Medulla oblongata (tissue), 1 donor: ENCODE results near the gene RIPOR3.
"Not testable (repeated sequence)": the region's sequence is repeated elsewhere in the genome, so short reads cannot be mapped to it uniquely, and the experiment has no call there.

Source experiments
- DNase-seq: peaks from one replicate; pipeline ENCODE4 v3.0.0-alpha.2; 2015; ENCODE audit errors: extremely low spot score

Gene RIPOR3

DNA sequence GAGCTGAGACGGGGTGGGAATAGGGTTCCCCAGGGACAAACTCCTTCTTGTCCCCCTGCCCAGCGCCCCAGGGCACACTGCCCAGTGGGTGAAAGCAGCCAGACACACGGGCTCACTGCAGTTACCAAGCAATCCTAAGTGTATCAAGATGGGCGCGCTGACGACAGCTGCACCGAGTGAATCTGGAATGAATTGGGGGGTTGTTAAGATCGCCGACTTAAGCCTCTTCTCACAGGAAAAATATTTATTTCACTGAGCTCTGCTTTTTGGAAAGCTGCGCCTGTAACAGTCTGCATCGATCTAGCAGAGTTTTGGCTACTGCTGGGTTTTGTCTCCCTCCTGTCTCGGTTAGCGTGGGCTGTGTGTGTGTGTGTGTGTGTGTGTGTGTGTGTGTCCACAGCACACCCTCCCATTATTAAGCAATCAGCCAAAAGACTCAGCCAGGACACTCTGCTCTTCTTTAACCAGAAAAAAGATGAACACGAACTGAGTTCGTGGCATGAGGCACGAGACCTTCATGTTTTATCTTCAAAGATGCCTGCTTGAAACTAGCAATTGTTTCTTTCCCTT, 35.9 kb downstream of the RIPOR3 start:
- DNase-seq: peak; percentile 51

DNA sequence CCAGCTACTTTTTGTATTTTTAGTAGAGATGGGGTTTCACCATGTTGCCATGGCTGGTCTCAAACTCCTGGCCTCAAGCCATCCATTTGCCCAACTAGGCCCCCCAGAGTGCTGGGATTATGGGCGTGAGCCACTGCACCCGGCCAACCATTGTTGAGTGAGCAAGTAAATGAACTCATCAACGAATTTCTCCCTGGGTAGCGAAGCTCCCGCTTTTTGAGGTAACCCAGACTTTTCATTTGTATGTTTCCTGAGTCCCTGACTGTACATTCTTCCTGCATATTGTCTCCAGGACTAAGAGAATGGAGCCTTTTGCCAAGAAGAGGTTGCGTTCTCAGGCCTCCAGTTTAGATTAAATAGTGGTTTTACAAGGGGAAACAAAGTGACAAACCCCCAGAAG, 36.4 kb downstream of the RIPOR3 start:
- no peak for DNase-seq

DNA sequence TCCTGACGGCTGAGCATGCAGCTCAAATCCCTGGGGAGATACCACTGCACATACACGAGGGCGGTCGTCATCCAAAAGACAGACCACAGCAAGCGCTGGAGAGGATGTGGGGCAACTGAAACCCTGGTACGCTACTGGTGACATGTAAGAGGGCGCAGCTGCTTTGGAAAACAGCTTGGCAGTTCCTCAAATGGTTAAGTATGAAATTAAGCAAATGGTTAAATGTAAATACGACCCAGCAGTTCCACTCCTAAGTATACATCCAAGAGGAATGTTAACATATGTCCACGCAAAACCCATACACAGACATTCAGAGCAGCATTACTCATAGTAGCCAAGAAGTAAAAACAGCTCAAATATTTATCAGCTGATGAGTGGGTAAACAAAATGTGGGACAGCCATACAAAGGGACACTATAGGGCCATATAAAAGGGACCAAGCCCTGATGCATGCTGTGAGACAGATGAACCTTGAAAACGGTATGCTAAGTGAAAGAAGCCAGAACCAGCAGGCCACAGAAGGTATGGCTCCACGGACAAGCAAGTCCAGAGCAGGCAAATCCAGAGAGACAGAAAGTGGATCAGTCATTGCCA, 38.5 kb downstream of the RIPOR3 start:
- DNase-seq: no peak

DNA sequence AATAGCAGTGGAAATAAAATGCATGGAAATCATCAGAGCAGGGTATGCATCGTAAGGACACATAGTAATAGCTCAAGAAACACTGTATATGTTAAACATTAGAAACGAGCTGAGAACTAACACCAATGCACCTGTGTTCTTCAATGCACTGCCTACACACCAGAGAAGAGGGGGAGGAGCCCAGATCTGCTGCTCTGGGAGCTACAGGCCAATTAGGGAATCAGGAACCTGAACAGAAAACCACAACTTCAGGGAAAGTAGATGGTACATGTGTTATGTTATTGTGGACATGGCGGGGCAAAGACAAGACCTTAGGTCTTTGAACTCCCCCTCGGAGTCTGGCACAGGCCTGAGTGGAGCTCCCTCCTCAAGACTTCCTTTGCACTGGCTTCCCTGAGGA, 39.7 kb downstream of the RIPOR3 start:
- no peak for DNase-seq

DNA sequence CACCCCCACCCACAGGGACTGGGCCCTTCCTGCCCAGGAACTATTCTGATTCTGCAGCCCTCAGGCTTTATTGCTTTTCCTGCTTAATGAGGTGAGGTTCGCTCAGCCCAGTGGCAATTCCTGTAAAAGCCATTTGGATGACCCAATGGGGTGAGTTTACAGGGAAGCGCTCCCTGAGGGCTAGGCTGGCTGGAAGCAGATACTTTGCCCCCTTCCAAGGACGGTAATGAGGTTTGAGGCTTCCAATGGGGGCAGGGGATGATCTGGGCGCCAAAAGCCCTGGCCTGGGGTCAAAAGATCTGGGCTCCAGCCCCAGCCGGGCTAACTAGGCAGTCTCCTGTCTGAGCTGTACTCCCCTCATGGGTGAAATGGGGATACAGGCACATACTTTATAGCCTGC, 41.8 kb downstream of the RIPOR3 start:
- no peak for DNase-seq

DNA sequence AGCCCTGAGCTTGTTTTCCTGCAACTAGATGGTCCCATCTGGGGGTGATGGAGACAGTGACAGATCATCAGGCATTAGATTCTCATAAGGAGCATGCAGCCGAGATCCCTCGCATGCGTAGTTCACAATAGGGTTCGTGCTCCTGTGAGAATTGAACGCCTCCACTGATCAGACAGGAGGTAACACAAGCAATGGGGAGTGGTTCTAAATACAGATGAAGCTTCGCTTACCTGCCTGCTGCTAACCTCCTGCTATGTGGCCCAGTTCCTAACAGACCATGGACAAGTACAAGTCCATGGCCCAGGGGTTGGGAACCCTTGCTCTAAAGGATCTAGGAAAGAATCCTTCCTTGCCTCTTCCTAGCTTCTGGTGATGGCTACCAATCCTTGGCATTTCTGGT, 42.7 kb downstream of the RIPOR3 start:
- DNase-seq: no peak

DNA sequence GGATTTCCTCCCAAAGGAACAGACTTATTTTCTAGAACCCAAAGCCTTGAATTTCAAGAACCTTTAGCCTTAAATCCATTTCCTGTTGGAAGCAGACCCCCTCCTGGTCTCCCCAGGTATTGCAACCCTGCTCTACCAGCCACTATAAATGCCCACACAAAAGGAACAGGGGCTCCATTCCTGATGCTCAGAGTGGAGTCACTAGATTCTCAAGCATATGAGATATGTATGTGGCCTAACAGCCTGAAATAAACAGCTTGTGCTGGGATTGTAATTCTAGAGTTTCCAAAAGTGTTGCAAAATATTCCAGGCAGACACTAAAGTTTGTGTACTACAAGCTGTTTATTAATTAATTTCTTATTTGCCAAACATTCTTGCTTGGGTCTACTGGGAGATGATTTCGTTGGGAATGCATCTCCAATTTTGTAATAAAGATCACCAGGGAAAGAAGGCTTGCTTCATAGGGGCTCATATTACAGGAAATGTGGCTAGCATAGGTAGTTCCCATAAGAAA, 44.8 kb downstream of the RIPOR3 start:
- no peak for DNase-seq

DNA sequence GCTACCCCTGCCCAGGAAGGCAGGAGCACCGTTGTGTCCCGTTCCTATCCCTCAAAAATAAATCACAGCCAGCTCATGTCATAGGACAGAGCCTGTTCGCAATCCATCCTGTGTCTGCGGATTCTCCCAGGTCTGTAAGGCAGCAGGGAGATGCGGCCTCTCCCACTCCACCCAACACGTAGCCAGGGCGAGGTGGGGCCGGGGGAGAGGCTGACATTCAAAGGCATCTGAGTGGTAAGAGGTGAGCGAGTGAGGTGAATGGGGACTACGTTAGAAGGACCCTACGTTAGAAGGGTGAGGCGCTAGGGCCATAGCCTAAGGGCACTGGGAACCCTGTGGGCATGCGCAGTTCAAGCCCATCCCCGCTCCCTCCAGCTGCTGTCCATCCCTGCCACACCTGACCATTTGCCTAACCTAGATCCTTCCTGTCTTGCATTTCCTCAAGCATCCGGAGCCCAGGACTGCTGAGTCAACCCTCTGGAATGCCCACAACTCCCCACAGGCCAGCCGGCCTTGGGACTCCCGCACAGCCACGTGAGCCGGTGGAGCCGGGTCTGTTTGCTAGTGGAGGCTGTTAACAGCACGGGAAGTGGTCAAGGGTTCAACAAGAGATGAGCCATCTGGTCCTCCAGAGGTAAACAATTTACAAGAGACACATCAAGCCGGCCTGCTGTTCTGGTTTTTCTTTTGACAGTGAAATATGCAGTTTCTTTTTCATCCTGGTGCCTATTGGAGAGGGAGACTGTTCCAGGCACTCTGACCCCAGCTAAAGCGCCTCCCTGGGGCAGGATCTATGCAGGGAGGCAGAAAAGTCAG, 45.9 kb downstream of the RIPOR3 start:
- DNase-seq: no peak

DNA sequence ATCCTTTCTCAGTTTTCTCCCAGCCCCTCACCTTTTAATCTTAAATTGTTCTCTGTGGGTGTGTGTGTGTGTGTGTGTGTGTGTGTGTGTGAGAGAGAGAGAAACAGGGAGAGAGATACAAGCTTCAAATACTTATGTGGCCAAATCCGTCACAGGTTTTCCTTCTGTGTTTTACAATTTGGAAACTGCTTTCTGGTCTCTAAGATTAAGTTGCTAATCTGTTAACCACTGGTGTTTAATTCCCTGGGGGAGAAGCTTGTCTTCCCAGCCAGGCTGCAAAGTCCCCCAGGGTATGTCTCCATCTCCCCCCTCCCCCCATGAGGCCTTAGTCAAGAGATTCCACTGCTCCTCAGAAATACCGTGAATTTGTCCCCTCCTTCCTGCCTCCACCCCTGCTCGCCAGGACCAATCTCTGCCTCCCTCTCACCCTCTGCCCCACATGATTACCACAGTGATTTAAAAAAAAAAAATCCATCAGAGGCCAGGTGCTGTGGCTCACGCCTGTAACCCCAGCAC, 49.0 kb downstream of the RIPOR3 start:
- no peak for DNase-seq

DNA sequence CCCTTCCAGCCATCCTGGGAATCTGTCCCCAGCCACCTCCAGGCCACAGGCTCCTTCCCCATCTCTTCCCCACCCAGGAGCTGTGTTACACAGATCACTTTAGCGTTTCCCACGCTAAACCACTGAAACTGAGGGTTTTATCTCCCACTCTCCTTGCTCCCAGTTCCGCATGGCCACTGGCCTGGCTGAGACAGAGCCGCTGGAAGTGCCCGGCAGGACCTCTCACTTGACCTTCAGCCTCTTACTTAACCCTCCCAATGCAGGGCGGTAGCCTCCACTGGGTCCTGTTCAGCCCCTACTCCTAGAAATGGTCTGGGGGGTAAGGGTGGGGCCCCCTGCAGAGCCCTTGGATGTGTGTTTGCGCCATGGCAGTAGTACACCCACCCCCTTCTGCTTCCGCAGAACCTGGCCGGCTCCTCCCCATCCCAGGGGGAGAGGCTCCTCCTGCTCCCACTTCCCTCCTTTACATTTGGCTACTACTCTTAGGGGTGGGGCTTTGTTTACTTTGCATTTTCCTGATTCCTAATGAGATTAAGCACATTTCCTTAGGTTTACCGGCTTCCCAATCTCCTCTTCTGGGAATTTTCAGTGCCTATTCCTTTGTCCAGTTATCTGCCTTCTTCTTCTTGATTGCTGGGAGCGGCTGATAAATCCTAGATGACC, 49.6 kb downstream of the RIPOR3 start:
- not testable (repeated sequence) for DNase-seq

DNA sequence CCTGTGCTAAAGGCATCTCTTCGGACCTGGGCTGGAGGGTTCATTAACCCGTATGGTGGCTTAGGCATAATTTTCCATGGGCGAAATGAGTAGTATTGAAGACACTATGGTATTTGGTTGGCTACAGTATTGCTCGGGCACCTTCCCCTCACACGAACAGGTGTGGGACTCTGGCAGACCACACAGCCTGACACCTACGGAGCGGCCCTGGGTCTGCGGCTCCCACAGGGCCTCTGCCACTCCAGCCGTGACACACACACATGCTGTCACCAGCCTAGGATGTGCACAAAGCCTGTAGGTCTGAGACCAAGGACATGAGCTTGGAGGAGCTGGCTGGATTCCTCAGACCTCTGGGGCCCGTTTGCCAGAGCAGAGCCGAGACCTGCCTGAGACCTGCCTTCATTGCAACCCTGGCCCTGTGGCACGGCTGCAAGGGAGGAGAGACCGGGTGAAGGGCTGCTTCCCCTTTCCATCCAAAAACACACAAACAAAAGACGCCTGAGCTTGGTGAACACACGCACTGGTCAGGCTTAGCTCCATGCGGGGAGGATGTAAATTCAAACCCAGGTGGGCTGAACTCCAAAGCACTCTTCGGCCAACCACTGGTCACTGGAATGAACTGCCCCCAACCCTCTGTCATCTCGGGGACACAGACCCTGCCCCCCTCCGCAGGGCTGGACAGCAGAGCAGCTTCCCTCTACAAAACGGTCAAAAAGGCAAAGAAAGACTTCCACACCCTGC, 51.2 kb downstream of the RIPOR3 start:
- DNase-seq: not testable (repeated sequence)

DNA sequence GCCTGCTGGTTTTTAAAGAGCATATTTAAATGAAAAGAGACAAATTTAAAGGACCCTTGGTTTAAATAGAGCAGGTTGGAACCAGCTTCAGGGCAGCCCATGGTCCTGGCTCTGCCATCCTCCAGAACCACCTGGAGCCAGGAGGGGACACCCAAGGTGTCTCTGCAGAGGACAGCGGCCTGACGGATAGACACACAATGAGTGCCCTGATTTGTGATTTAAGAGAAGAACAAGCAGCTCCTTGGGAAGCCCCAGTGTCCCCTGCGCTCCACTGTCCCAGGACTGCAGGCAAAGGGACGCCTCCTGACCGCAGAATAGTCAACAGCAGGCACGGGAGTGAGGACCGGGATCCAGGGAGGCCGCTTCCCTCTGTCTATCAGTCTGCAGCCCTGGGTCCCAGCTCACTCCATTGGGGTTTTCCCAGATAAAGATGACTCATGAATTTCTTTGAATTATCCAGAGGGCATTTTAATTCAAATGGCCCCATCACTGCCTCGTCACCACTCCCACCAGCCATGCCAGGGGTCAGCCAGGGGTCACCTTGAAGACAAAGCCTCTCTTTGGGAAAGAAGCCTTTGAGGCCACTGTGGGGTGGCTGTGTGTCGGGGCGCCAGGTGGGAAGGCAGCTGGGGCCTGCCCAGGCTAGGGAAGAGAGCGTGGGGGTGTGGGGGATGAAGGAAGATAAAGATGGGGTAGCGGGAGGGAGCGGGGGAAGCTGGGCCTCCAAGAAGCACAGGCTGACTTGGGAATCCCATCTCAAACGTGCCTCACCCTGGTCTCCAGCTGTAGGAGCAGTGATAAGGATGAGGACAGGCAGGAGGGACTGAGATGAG, 53.1 kb downstream of the RIPOR3 start:
- not testable (repeated sequence) for DNase-seq

DNA sequence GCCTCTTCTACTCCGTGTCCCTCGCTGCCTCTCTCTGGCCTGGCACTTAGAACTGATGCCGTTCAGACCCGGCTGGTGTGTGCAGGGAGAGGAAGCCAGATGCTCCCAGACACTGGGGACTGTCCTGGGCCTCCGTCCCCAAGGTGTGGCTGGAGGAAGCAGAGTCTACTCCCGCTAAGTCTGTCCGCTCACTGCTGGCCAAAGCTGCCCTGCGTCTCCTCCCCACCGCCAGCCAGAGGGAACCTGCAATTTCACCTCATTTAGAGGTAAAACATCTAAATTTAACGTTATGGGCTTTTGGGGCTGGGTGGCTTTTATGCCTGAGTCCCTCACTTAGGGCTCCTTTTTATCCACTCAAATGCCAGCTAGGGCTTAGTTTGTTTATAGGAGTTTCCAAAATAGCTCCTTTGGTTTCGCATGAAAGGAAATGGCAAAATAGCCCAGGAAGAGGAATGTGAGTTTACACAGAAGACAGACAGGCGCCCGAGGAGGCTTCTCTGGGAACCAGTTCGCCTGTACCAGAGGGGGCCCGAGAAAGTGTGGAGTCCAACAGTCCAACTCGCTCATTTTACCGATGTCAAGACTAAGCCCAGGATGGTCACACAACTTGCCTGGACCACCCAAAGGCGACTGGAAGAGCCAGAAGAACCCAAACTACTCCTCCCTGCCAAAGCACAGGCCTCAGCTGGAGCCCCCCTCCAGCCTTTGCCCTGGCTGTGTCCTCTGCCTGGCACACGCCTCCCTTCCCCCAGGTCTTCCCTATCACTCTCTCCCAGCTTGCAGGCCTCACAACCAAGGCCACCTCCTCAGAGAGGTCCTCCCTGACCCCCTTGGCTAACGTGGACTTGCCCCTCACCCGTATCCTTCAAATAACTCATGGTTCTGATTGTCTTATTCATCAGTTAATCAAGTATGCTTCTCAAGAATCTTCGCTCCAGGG, 54.5 kb downstream of the RIPOR3 start:
- no peak for DNase-seq

DNA sequence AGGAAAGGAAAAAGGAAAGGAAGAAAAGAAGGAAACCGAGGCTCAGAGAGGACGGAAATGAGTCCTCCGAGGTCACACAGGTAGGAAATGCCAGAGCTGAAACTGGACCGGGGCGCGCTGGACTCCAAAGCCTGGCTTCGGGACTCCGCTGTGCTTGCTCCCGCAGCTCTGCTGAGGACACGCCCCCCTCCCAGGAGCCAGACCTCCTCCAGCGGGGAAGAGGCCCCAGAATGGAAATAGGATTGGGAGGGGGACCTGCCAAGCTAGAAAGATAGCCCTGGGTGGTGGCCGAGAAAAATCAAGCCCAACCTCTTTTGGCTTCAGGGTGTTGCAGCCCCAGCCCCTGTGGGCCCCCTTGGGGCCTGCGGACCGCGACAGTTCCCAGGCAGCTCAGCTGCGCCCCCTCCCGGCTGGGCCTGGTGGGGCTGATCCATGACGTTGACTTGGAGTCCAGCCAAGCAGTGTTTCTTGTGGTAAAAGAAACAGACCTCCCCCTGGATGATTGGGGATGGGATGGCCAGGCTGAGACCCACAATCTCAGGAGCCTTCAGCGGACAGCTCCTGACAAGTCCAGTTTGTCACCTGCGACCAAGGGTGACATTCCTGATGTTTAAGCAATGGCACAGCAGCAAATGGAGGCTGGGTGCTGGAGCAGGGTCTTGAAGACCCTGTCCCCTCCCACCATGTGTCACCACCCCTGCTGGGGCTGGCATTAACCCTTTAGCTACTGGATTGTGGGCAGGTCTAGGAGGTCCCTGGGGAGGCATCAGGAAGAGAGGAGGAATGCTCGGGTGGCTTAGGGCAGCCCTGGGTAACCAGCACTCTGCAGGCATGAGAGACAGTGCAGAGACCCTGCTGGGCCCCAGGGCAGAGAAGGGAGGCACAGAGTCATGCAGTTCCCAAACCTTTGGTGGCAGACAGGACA, 55.4 kb downstream of the RIPOR3 start:
- peak; percentile 37 for DNase-seq

DNA sequence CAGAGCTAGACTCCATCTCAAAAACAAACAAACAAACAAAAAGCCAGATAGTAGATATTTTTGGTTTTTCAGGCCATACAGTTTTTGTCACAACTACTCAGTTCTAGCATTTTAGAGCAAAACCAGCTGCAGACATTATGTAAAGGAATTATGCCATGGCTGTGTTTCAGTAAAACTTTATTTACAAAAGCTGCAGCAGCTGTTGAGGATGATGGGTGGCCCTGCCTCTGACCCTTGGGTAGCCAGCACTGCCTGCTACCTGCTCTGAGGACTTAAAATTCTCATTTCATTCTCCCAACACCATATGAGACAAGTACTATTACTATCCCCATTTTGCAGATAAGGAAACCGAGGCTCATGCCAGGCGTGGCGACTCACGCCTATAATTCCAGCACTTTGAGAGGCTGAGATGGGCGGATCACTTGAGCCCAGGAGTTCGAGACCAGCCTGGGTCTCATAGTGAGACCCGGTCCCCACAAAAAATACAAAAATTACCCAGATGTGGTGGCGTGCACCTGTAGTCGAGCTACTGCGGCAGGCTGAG, 56.3 kb downstream of the RIPOR3 start:
- no peak for DNase-seq

DNA sequence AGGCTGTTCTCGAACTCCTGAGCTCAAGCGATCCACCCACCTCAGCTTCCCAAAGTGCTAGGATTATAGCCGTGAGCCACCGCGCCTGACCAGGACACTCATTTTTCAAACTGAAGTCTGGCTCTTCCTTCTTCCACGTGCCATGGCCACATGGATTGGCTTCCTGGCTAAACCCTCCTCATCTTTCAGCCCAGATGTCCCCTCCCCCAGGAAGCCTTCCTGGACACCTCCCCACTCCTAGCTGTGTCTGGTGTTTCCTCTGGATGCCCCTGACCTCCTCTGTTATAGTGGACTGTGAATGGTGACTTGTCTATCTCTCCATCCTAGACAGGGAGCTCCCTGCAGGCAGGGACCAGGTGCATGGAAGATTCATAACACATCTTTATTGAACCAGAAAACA, 57.2 kb downstream of the RIPOR3 start:
- no peak for DNase-seq

DNA sequence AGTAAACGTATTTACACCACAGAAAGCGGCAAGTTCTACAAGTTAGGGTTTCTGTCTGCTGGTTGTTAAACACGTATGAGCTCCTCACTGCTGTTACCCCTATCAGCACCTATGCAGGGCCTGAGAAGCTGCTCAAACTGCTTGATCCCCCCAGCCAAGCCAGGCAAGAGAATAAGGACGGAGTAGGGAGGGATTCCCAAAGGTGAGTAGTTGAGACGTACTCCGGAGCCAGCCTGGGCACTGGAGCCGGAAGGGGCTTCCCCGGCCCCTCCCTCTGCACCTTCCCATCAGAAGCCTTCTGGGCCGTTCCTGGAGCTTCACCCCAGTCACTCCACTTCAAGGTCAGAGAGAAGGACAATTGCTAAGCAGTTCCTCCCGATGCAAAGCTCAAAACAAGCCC, 58.0 kb downstream of the RIPOR3 start:
- DNase-seq: no peak

DNA sequence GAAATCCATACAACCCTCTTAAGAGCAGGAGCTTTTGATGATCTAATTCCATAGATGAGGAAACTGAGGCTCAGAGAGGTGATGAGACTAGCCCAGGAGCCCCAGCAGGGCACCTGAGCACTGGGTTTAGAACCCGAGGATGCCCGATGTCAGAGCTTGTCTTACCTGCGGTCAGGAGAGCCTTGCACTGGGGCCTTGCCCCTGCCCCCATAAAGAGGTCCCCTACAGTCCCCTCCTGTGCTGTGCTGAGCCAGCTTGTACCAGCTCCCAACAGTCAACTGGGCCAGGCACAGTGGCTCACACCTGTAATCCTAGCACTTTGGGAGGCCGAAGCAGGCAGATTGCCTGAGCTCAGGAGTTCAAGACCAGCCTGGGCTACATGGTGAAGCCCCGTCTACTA, 58.6 kb downstream of the RIPOR3 start:
- DNase-seq: no peak
